Measurements from ENCODE around the gene GAPDHS.
A peak's percentile ranks its signal among the peaks of the same experiment; 100 is the strongest.

Gene GAPDHS

DNA sequence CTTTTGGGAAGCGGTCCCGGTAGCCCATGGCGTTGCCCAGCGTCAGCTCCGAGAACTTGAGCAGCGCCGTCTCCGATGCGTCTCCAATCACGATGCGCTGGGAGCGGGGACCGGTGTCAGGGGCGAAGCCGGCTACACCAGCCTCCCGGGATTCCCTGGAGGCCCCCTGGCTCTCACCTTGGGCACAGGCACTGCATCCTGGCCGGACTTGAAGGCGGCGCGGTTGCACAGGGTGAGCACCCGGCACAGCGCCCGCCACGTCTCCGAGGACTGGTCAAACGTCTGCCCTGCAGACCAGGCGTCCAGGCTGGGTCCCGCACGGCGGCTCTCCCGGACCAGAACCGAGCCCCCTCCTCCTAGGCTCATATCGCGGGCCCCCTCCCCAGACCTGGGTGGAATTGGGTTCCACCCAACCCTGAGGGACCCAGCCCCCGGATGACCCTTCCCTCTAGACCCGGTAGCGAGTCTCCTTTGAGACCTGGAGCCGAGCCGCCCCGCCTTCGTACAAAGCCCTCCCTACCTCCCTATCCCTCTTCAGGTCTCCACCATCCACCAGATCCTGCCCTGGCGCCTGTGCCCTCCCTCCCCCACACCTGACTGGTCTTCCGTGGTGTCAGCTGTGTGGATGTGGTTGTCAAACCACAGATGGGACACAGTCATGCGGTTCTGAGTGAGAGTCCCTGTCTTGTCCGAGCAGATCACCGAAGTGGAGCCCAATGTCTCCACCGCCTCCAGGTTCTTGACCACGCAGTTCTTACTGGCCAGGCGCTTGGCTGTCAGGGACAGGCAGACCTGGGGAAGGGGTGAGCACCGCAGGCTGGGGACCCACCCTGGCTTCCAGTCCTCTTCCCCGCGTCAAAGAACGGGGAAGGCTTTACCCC, 25.4 kb downstream of the GAPDHS start:
- no peak for DNase-seq

DNA sequence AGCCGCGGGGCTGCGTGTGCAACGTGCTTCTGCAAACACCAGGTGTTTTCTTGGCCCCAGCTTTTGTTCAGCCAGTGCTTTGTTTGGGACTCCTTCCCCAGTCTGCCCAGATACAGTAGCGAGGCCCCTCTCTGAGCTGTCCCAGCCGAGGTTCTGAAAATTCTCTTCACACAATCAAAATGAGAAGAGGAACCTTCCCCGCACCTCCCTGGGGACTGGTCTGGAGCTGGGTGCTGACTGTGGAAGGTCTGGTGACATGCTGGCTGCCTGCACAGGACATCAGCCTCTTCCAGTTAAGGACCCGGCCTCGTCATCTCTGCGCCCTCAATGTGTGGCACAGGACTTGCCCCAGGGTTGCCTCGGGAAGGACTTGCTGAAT, 26.0 kb downstream of the GAPDHS start:
- no peak for DNase-seq

- no peak for DNase-seq
Measured at GRCh38 chr19:35559781-35560180, 26.5 kb downstream of the GAPDHS start.

DNA sequence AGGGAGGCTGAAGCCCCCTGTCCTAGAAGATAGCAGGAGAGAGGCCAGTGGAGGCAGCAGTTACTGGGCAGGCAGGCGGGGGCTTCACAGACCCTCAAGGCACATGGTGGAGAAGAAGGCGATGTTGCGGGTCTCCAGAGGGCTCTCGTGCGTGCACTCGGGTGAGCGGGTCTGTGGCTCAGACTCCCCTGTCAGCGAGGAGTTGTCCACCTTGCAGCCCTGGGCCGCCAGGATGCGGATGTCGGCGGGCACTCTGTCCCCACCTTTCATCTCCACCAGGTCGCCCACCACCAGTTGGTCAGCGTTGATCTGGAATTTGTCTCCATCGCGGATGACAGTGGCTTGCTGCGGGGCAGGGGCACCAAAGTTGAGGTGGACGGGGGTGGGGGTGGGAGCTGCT, 27.0 kb downstream of the GAPDHS start:
- DNase-seq = no peak

- DNase-seq = no peak
Measured at GRCh38 chr19:35560677-35561076, 27.4 kb downstream of the GAPDHS start.

DNA sequence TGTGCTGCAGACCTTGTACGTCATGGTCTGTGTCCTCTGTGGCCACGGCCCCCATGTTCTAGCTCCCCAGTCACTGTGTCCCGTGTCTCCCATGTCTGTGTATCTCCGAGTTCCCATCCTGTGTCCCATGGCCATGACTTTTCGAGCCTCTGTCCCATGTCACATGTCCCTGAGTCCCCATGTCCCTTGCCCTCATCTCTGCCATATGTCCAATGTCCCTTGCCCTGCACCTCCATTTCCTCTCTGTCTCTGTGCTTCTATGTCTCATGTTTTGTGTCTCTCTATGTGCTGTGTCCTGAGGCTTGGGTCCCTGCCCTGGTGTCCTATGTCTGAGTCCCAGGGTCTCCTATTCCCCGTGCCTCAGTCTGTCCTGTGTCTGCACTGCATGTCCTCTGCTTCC, 28.2 kb downstream of the GAPDHS start:
- DNase-seq = no peak

GRCh38 chr19:35562336-35562735, 29.1 kb downstream of the GAPDHS start:
- no peak for DNase-seq

- no peak for DNase-seq
Measured at GRCh38 chr19:35562776-35563175, 29.5 kb downstream of the GAPDHS start.

DNA sequence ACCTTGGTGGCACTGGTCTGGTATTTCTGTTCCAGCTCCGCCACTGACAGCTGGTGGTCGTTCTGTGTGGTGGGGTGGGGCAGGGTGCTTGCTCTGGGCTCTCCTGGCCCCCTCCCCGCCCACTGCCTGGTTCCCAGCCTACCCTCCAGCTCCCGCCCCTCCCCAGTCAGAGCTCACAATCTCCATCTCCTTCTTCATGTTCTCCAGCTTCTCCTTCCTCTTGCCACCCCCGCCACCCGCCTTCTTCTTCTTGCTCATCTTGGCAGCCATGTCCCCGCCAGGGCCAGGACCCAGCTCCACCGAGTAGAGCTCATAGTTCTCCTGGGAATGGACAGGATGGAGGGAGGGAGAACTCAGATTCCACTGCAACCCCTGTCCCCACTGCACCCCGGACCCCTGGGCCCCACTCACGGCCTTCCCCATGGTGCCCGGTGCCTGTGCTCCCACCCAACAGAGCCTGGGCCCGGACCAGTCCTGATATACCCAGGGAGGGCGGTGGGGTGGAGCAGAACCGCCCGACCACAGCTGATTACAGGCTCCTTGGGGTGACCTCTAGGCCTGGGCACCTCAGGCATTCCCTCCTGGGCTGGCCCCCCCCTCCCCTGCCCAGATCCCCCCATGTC, 30.1 kb downstream of the GAPDHS start, which contains the start of gene ATP4A:
ATP4A (minus strand) TSS at position 452 of the 623 bp plus-strand sequence; CDS start at position 423, 29 bp downstream.
- DNase-seq = no peak

- DNase-seq = no peak
Measured at GRCh38 chr19:35565016-35565856, 32.0 kb downstream of the GAPDHS start.

DNA sequence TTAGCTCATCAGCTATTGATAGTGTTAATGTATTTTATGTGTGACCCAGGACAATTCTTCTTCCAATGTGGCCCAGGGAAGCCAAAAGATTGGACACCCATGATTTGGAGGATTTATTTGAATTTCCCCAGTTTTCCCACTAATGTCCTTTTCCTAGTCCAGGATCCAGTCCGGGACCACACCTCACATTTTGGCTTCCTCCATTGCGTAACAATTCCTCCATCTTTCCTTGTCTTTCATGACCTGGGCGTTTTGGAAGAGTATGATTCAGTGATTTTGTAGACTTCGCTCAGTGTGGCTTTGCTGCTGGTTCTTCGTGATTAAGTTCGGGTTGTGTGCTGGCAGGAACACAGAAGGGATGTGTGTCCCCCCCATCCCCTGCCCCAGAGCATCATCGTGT, 33.5 kb downstream of the GAPDHS start:
- no peak for DNase-seq

- no peak for DNase-seq
Measured at GRCh38 chr19:35569281-35569781, 36.1 kb downstream of the GAPDHS start.

GRCh38 chr19:35571406-35571965, 38.2 kb downstream of the GAPDHS start:
- no peak for DNase-seq

GRCh38 chr19:35577918-35578317, 44.7 kb downstream of the GAPDHS start:
- DNase-seq = no peak

GRCh38 chr19:35578707-35579106, 45.5 kb downstream of the GAPDHS start:
- no peak for DNase-seq

DNA sequence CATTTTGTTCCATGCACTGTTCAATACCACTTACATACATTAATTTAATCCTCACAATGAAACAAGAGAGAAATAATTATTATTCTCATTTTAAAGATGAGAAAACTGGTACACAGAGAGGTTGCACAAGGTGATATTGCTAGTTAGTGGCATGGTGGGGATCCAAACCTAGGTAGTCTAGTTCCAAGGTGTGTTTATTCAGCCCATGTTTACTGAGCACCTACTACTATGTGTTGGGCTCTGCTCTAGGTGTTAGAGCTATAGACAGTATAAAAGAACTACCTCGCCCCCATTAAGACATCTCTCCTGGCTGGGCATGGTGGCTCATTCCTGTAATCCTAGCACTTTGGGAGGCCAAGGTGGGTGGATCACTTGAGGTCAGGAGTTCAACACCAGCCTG, 49.5 kb downstream of the GAPDHS start:
- no peak for DNase-seq

DNA sequence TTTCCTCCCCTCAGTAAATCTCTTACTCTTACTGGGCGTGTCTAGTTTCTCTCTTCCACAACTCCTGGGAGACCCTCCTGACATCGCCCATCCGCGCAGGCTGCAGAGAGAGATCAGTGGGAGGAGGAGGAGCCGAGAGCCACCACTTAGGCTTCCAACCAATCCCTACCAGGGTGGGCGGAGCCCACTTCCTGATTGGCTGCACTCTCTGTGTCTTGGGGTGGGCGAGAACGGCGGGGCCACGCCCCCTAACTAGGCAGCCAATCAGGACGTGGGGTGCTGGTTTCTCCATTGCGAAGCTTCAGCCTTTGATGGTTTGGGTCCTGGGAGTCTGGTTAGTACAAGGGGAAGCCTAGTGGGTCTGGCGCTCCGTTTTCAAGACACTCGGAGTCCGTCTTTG, 52.6 kb downstream of the GAPDHS start, which contains the start of gene PMIS2:
PMIS2 (plus strand) TSS at position 326 of the 400 bp plus-strand sequence. CDS start 87 bp downstream, outside the sequence.
- peak in 1 of 6 experiments; percentile 9 for DNase-seq

GRCh38 chr19:35587321-35587720, 54.1 kb downstream of the GAPDHS start:
- DNase-seq = no peak

- DNase-seq = no peak
Measured at GRCh38 chr19:35590875-35591274, 57.6 kb downstream of the GAPDHS start.

DNA sequence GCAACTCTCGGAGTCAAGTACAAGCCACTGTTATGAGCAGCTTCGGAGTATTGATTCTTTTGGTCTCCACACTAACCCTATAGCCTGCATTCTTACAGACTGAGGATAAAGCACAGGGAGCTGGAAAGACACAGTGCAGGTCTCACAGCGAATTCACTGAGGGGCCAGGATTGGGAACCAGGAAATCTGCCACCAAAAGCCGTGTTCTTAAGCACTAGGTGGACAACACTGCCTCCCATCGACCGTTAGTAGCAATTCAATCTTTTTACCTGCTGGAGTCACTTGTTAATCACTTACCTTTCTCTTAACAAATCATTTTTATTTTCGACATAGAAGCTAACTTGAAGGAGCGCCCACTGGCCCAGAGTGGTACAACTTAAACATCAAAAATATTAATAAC, 59.0 kb downstream of the GAPDHS start:
- DNase-seq = peak in 3 of 6 experiments; percentile 2 to 25 (median 10)

Measured in stimulated activated naive CD4-positive, alpha-beta T cell (primary cell).